Fibroblast of mammary gland (primary cell): ENCODE measurements around the gene SYNJ2.

Source experiments
- DNase-seq: peaks from one replicate; pipeline ENCODE4 v3.0.0-alpha.2; 2010; ENCODE audit warnings: low read depth
- H3K4me3 ChIP-seq: 2 replicates; pipeline ENCODE4 v1.5.1; 2011; ENCODE audit warnings: low read depth, mild to moderate bottlenecking, low read length, moderate library complexity; ENCODE audit not compliant: control insufficient read depth
- TF ChIP-seq, protein P1 (sequence below): conservative IDR thresholded peaks from 2 replicates; pipeline ENCODE4 v1.5.1; 2011; ENCODE audit warnings: low read depth, low read length, inconsistent platforms; ENCODE audit not compliant: control insufficient read depth, insufficient read depth

SYNJ2 gene

DNA sequence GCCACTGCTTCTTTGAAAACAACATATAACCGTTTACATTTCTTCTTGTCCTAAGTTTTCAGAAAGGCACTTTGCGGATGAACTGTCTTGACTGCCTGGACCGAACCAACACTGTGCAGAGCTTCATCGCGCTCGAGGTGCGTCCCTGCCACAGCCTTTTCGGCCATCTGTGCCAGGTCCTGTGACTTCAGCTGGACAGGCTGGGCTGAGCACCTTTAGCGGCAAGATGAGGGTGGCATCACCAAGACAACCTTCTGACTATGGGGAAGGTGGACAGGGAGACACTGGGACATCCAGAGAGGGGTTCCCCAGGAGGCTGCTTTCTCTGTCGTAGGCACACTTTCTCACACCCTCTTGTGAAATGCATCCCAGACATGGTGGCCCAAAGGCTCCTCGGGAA lies 82.1 kb downstream of the SYNJ2 start:
- no peak overlapping the region for H3K4me3 ChIP-seq
- DNase-seq: no peak
- TF ChIP-seq, protein P1, sequence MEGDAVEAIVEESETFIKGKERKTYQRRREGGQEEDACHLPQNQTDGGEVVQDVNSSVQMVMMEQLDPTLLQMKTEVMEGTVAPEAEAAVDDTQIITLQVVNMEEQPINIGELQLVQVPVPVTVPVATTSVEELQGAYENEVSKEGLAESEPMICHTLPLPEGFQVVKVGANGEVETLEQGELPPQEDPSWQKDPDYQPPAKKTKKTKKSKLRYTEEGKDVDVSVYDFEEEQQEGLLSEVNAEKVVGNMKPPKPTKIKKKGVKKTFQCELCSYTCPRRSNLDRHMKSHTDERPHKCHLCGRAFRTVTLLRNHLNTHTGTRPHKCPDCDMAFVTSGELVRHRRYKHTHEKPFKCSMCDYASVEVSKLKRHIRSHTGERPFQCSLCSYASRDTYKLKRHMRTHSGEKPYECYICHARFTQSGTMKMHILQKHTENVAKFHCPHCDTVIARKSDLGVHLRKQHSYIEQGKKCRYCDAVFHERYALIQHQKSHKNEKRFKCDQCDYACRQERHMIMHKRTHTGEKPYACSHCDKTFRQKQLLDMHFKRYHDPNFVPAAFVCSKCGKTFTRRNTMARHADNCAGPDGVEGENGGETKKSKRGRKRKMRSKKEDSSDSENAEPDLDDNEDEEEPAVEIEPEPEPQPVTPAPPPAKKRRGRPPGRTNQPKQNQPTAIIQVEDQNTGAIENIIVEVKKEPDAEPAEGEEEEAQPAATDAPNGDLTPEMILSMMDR: no peak

- no peak overlapping the region for H3K4me3 ChIP-seq
- TF ChIP-seq, protein P1: no peak
- DNase-seq: no peak
These were observed 83.1 kb downstream of the SYNJ2 start for GRCh38 chr6:158064725-158065251.

- H3K4me3 ChIP-seq: no peak overlapping the region
These were observed 84.6 kb downstream of the SYNJ2 start for GRCh38 chr6:158066136-158066781.

DNA sequence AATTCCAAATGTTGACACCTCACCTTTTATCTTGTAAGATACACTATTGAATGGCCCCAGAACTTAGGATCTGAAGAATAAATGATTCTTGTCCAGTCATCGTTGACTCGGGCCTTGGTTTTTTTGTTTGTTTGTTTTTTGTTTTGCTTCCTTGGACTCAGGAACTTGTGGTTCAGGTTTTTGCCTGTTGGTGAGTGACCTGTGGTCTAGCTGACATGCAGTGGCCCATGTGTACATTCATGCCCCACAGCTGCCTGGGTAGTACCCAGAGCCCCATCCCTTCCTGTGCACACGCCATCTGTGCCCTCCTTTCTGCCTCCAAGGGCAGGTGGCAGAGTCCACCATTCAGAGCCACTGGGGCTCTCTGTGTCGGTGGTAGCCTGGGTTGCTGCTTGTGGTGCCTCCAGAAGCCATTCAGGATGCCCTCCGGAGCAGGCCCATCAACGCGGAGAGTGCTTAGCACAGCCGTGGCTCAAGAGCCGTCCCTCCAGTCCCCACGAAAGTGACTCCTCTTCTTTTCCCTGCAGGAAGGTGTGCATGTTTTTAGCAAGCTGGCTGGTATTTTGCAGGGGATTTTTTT lies 85.9 kb downstream of the SYNJ2 start:
- no peak for DNase-seq
- TF ChIP-seq, protein P1: no peak
- H3K4me3 ChIP-seq: no peak overlapping the region

More at GRCh38 chr6:158066136-158066781, 84.6 kb downstream of the SYNJ2 start:
- TF ChIP-seq, protein P1: no peak
- DNase-seq: no peak

DNA sequence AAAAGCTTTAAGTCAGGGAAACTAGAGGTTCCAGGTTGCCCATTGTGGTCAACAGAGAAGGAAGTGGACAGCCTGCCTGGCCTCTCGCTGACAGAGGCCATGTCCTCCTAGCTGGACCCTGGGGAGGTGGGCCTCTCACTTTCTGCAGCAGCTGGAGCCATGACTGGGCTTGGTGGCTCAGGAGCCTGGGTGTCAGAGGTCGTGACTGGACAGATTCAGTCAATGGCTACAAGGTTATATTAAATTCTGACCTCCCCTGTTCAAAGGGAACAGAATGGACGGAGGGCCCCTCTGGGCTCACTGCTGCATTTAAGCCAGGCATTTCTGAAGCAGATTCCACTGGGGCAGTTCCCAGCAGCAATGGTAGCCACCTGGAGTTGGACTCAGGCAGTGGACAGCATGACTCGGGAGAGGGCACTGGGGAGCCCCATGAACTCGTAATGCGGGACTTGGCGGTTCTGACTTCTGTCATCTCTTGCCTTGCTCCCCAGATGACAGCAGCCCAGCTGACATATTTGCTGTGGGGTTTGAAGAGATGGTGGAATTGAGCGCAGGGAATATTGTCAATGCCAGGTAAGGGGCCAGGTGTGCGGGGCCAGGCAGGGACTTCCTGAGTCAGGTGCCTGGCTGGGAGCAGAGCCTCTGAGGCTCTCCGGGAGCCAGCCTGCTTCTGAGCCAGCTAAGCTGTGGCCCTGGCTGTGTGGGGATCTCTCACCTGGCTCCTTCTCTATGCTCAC lies 86.7 kb downstream of the SYNJ2 start:
- H3K4me3 ChIP-seq: no peak overlapping the region

More for the DNA sequence above, 86.7 kb downstream of the SYNJ2 start:
- no peak for DNase-seq
- TF ChIP-seq, protein P1: no peak
